CD1c-positive myeloid dendritic cell (primary cell): ENCODE measurements around the gene LAMC1.

Experiments used
- DNase-seq: peaks from one replicate; pipeline ENCODE4 v3.0.0-alpha.2; 2016; ENCODE audit errors: extremely low spot score

The LAMC1 gene

DNA sequence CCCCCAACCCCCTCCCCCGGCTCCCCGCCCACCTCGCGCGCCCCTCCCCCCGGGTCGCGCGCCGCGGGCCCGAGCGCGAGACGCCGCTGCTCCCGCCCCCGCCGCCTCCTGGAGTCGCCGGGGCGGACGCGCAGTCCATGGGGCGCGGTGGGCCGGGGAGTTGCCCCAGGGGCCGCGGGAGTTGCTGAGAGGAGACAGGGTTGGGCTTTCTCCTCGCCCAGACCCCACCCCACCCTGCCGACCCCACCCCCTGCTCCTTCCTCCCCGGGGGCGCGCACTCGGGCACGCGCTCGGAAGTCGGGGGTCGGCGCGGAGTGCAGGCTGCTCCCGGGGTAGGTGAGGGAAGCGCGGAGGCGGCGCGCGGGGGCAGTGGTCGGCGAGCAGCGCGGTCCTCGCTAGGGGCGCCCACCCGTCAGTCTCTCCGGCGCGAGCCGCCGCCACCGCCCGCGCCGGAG, at the start of gene LAMC1:
LAMC1 (plus strand) TSS at position 275 of the 455 bp plus-strand sequence. CDS start 297 bp downstream, outside the sequence.
- peak; percentile 30 for DNase-seq

DNA sequence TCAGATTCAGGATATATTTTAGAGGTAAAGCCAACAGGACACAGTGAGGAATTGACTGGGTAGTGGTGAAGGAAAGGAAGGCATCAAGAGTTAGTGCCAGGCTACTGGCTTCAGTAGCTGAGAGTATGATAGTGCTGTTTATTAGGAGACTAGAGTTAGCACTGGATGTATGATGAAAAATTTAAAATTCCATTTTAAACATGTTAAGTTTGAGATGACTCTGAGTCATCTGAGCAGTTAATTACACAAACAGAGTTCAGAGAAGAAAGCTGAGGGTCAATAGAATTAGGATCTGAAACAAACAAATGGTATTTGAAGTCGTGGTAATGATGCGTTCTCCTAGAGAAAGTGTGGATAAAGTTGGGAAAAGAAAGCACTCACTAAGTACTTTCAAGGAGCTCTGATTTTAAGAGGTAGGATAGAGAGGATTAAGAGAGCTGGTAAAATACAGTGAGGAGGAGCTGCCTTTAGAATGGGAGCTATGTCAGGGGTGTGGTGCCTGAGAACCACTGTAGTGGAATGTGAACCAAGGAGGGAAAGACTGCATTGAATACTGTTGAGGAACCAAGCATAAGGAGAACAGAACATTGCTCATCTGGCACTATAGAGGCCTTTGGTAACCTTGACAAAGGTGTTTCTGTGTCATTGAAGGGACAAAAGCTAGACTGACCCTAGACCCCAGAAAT, 48.6 kb upstream of the LAMC1 start:
- DNase-seq, result no peak

DNA sequence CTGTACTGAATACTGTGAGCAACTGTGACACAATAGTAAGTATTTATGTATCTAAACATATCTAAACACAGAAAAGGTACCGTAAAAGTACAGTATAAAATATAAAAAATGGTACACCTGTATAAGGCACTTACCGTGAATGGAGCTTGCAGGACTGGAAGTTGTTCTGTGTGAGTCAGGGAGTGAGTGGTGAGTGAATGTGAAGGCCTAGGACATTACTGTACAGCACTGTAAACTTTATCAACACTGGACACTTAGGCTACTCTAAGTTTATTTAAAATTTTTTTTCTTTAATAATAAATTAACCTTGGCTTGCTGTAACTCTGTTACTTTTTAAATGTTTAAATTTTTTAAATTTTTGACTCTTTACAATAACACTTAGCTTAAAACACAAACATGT, 45.7 kb upstream of the LAMC1 start:
- no peak for DNase-seq

DNA sequence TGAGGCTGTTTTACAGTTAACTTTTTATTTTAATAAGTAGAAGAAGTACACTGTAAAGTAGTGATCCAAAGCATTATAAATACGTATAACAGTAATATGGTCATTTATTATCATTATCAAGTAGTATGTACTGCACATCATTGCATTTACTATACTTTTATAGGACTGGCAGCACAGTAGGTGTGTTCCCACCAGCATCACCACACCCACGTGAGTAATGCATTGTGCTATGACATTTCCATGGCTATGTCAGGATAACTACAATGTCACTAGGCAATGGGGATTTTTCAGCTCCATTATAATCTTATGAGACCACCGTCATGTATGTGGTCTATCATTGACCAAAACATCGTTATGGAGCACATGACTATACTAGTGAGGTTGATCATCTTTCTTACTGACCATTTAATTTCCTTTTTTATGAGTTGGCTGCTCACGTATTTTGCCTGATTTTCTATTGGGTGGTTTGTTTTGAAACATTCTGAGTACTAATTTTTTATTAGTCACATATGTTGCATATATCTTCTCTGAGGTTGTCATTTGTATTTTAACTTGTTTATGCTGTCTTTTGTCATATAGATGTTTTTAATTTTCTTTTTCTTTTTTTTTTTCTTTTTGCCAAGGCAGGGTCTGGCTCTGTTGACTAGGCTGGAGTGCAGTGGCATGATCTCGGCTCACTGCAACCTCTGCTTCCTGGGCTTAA, 44.9 kb upstream of the LAMC1 start:
- no peak for DNase-seq

DNA sequence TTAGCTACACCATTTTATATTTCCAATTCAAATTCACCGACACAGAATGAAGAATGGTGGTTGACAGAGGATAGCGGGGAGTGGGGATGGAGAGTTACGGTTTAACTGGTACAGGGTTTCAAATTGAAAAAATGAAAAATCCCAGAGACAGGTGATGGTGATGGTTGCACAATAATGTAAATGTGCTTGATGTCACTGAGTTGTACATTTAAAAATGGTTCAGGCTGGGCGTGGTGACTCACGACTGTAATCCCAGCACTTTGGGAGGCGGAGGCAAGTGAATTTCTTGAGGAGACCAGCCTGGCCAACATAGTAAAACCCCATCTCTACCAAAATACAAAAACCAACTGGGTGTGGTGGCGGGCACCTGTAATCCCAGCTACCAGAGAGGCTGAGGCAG, 39.1 kb upstream of the LAMC1 start:
- DNase-seq, result no peak

DNA sequence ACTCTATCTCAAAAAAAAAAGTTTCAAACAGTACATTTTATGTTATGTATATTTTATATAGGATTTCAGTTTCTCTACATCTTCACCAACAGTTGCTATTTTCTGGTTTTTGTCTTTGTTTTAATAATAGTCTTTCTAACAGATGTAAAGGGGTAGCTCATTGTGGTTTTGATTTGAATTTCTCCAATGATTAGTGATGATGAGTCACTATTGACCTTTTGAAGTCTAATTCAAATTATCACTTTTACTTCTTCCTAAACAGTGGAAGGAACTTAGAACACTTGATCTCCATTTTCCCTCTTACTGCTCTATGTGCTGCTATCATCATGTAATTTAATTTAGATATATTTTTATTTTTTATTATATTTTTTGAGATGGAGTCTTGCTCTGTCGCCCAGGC, 38.6 kb upstream of the LAMC1 start:
- DNase-seq, result no peak

DNA sequence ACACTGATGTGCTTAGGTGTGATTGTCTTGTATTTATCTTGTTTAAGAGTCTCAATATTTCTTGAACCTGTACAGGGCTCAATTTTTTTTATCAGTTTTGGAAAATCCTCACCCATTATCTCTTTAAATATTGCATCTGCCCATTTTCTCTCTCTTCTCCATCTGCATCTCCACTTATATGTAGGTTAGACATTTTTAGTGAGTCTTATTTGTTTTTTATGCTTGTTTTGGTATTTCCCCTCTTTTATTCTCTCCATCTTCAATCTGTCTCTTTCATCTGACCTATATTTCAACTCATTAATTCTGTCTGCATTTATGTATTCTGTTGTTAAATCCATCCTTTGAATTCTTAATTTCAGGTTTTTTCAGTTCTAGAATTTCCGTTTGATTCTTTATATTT, 37.3 kb upstream of the LAMC1 start:
- no peak for DNase-seq

DNA sequence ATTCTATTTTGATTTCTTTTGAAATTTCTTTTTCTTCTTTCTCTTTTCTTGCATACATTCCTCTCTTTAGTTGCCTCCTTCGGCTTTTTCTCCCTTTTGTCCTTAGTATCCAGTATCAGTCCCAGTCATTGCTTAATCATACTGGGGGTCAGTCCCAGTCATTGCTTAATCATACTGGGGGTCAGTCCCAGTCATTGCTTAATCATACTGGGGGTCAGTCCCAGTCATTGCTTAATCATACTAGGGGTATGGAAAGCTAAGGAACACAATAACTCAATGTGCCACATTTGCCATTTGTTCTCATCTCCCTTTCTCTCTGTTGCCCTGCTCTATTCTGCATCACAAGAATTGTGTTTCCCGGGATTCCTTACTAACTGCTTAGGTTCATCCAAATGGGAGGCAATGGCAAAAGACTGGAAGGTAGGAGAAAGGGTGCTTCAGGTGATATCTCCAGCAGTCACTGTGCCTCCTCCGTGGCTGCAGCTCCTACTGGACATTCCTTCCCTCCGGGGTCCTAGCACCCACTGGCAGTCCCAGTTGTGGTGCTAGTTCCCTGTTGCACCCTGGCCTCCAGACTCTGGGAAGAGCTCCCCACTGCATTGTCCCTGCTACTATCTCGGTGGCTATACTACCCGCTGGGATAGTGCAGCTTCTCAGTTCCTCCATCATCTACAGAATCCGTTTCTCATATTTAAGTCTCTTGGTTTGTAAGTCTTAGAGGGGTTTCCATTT, 32.6 kb upstream of the LAMC1 start:
- DNase-seq, result no peak

DNA sequence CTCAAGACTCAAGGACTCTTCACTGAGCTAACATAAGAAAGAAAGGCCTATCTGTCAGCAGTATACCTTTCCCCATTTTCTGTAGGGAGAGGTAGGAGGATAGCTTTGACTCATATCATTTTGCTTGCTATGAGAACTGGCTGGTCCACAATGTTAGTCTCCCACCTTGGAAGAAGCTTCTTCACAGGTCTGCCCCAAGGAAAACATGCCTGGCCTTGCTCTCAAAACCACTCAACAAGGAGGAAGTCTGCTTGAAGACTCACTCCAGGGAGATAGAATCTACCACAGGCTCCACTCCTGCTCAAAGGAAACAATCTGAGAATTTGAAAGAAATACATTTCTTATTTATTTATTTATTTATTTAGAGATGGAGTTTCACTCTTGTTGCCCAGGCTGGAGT, 29.5 kb upstream of the LAMC1 start:
- DNase-seq, result no peak

DNA sequence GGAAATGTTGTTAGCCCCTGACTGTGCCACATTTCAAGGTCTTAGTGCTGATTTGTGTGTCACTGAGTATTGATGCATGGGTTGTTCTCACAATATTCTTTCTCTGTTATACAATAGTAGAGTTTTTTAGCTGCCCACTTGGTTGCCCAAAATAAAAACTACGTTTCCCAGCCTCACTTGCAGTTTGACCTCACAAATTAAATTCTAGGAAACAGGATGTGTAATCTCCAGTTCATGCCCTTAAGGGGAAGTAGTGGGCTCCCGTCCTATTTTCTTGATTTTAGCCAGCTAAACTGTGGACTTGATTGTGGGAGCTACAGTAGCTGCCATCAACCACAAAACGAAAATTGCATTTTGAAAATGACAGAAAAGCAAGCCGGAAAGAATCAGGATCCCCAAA, 27.3 kb upstream of the LAMC1 start:
- peak; percentile 35 for DNase-seq

DNA sequence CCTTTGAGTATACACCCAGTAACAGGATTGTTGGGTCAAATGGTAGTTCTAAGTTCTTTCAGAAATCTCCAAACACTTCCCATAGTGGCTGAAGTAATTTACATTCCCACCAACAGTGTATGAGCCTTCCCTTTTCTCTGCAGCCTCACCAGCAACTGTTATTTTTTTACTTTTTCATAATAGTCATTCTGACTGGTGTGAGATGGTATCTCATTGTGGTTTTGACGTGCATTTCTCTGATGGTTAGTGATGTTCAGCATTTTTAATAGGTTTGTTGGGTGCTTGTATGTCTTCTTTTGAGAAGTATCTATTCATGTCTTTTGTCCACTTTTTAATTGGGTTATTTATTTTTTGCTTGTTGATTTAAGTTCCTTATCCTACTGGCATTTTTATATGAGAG, 26.4 kb upstream of the LAMC1 start:
- no peak for DNase-seq

DNA sequence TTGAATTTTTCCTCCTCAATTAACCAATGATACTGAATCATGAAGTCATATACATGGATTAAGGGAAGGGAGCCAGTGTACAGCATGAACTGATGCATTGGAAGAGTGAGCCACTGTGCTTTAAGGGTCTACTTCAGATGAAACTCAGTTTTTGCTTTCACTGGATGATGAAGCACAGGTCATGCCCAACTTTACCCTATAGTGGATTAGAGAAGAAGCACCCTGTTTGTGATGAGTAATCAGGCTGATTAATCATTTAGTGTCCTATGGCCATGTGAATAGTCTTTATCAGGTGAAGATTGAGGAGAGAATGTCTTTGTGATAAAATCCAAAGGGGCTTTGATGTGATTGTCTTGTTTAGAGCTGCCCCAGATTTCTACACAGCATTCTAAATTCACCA, 24.7 kb upstream of the LAMC1 start:
- DNase-seq, result no peak

DNA sequence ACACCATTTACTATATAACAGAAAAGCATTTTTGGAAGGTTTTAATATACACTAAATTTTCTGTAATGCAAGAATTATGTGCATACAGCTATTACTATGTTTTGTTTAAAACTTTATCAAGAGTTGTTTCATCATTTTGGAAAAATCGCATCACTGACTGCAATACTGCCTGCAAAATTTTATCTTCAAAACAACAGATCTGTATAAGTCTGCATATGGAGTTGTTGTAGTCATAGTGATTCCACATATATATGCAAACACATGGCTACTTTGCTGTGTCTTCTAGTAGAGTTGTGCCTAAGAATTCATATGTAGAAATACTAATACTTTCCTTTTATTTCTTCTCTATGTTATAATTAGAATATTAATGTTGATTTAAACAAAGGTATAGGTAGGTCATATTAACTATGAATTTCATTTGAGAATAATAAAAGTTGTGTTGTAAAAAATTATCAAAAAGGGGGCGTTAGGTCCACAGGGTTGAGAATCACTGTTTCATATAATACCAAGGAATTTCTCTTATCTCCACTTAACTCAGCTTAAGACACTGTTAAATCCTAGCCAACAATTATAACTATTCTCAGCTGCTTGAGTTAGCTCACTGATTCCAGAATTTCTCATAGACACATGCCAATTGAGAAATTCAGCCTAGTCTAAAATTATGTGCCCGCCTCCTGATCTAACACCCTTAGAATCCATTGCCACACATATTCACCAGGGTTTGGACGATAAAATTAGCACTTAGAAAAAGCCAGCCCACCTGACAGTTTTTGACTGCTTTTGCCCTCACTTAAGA, 22.9 kb upstream of the LAMC1 start:
- no peak for DNase-seq

DNA sequence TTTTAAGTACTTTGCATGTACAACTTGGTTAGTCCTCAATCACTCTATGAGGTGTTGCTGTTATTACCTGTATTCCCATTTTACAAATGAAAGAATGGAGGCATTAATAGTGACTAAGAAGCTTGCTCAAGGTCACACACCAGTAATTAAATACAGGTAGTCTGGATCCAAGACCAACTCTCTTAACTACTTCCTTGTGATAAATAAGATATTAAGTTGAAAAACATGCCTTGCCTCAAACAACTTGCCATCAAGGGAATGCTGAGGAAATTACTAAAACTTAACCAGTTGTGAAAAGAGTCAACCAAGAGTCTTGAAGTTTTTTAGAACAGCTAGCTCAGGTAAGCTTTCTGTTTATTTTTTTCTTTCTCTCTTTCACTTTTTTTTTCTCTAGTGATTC, 21.0 kb upstream of the LAMC1 start:
- DNase-seq, result no peak

DNA sequence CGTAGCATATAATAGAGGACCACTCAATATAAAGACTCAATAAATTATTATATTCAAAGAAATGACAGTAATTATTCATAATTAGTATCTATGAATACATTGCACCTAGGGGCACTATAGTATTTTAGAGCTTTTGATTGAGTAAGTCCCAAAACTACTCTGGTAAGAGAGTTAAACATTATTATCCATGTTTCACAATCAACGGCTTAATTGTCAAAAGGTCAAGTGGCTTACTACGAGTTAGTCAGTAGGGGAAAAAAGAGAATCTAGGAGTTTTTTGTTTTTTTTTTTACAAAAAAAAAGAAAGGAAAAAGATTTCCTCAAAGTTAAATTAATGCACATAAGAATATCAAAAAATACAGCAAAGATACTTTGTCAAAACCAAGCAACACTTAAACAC, 20.4 kb upstream of the LAMC1 start:
- DNase-seq, result no peak

DNA sequence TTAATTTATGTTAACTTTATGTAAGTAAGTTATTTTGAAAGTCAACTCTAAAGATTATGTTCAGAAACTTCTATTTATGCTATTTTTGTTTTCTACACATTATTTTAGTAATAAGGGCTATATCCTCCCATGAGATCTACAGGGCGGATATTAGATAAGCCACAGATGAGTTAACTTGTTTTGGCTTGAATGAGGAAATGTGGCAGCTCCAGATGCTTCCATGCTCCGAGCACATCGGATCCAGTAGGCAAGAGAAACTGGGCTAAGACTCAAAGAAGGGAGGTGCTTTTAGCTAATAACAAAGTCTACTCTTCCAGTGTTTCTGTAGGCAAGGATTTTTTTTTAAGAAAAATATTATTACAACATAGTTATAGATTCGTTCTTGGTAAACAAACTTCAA, 20.0 kb upstream of the LAMC1 start:
- no peak for DNase-seq

DNA sequence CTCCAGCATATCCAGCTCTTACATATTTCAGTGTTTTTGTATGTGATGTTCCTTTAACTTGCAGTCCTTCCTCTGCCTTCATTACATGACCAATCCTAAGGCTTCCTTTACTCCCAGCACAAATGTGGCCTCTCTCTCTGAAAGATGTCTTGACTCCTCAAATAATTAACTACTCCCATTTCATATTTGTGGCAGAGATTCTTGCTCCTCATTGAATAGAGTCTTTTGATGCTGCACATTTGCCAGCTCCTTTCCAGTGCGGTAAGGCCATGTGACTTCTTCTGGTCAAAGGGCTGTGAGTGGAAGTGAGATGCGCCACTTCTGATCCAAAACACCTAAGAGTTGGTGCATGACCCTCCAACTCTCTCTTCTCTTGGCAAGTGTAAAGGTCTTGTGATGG, 19.1 kb upstream of the LAMC1 start:
- DNase-seq, result no peak

DNA sequence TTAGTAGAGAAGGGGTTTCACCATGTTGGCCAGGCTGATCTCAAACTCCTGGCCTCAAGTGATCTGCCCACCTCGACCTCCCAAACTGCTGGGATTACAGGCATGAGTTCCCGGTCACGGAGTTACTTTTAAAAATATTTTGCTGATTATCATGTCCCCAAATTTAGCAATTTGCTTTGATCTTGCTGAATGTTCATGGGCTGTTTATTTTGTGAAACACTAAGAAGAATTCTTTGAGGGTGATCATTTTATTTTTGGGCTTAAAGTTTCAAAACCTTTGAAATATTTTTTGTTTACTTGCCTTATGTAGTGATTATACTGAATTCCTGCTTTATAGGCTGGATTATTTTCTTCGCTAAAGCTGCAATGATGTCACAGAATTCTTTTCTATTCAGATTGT, 11.4 kb upstream of the LAMC1 start:
- DNase-seq, result no peak

DNA sequence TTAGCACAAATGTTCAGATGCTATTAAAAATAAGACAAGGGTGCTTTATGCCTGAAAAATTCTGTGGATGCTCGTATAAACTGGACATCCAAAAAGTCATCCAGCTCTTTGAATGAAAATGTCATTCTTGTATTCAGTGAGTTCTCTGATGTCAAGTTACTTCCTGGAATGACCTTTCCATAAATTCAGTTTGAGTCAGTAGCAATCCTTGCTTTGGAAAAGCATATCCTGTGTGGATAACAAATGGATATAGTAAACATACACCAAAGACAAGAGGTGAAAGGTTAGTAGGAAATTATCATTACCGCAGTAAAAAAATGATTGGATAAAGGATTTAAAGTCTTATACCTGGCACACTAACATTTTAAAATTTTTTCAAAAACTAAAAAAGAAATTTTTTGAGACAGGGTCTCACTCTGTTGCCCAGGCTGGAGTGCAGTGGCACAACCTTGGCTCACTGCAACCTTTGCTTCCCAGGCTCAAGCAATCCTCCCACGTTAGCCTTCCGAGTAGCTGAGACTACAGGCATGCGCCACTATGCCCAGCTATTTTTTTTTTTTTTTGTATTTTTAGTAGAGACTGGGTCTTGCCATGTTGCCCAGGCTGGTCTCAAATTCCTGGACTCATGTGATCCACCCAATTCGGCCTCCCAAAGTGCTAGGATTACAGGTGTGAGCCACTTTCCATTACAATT, 10.8 kb upstream of the LAMC1 start:
- no peak for DNase-seq

DNA sequence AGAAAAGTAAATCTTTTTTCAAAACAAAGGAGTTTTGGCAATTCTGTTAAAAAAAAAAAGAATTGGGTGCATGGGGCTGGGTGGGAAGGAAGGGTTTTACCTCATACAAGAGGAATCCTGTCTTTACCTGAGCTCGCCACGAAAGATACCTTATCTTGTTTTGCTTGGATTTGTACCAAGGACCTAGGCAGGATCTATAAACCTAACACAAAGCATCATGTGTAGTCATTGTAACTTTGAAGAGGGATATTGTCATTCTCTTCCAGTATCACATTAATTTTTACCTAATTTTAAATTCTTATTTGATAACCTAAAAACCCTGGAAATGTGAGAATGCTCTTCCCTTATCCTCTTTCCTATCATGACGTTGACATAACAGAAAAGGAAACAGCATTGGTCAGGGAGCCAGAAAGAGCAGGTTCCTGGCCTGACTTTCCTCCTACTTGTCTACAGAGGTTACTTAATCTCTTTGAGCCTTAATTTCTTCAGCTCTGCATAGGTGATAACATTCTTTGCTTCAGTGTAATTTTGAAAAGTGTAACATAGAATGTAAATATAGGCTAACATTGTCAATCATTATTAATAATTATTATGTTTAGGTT, 4.0 kb upstream of the LAMC1 start:
- no peak for DNase-seq

DNA sequence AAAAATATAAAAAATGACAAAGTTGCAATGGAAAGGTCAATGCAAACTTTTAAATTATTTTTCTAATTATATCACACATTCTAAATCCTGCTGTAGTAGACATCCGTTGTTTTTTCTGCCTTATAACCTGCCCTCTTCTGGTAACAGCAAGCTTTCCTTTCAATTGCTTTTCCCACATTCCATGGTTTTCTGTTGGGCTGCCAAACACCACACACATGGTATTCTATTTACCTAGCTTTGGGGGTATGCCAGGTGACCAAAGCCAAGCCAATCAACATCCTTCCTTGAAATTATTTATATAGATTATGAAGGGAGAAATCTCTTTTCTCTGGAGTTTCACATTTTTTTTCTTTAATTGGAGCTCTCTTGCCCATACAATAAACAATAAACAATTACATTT, 3.4 kb upstream of the LAMC1 start:
- no peak for DNase-seq
